ENCODE measurements around the gene FBXO48. TPM values are rescaled to one million over a fixed set of nuclear protein-coding genes. Genes with fewer than 3 reads are reported as not detected.

The FBXO48 gene
- total and polyA plus RNA-seq, 12 donors: 0.27 to 1.2 (median 0.86) TPM

GRCh38 chr2:68432696-68433658 lies 34.1 kb downstream of the FBXO48 start:
- 84% methylated on average over 14 of the region's 14 CpGs for WGBS, 2 donors
- H3K4me3 ChIP-seq: no peak overlapping the region
- H3K36me3 ChIP-seq: no peaks in the 10 kb centered on the region
- no peaks in the 10 kb centered on the region for H3K9me3 ChIP-seq
- ATAC-seq (peak in 2 of 8 donors; percentile 25 to 53), DNase-seq (no peak)
- intact Hi-C loops (cut with DNase I): loop anchor here in 3 of 10 donors (10.0 kb wide), 2 partner anchors 68 to 308 kb away; partner anchors contain the start of gene PLEK (in 2 of the 3)
- no peak overlapping the region for H3K27ac ChIP-seq
- H3K4me1 ChIP-seq: peaks cover 5 to 34% (median 21%) of the 10 kb centered on the region in 9 donors
- TF ChIP-seq CTCF (IDR thresholded peaks at IDR 0.05): no peak
- H3K27me3 ChIP-seq: no peaks in the 10 kb centered on the region

GRCh38 chr2:68431316-68431972 lies 35.6 kb downstream of the FBXO48 start:
- intact Hi-C loops (cut with DNase I): loop anchor here in 3 of 10 donors (10.0 kb wide), 2 partner anchors 67 to 307 kb away; partner anchors contain the start of gene PLEK (in 2 of the 3)
- no peak for TF ChIP-seq CTCF (IDR thresholded peaks at IDR 0.05)
- no peak overlapping the region for H3K4me3 ChIP-seq
- peaks cover 5 to 38% (median 18%) of the 10 kb centered on the region in 9 donors for H3K4me1 ChIP-seq
- no peaks in the 10 kb centered on the region for H3K36me3 ChIP-seq
- ATAC-seq (peak in 2 of 8 donors; percentile 18 to 35), DNase-seq (no peak)
- 80 to 84% methylated on average over 8 of the region's 8 CpGs for WGBS, 2 donors
- no peaks in the 10 kb centered on the region for H3K27me3 ChIP-seq
- no peak overlapping the region for H3K27ac ChIP-seq
- H3K9me3 ChIP-seq: no peaks in the 10 kb centered on the region

GRCh38 chr2:68429311-68429826 lies 37.7 kb downstream of the FBXO48 start:
- 88% methylated on average over 7 of the region's 7 CpGs for WGBS, 2 donors
- intact Hi-C loops (cut with DNase I): loop anchor here in 1 of 10 donors (5.0 kb wide), 1 partner anchor 47 kb away; no protein-coding TSS in a partner anchor

More at GRCh38 chr2:68429311-68429826, 37.7 kb downstream of the FBXO48 start:
- Histone ChIP-seq H3K4me1 (peaks cover 0 to 48% (median 10%) of the 10 kb centered on the region in 9 donors), H3K27me3 (no peaks in the 10 kb centered on the region), H3K9me3 (no peaks in the 10 kb centered on the region), H3K27ac (no peak overlapping the region), H3K4me3 (no peak overlapping the region), H3K36me3 (no peaks in the 10 kb centered on the region)
- no peak for DNase-seq
- TF ChIP-seq CTCF (IDR thresholded peaks at IDR 0.05): no peak
- ATAC-seq: no peak
